Measurements from ENCODE around the gene SLC1A2. TPM values are rescaled to one million over a fixed set of nuclear protein-coding genes. Genes with fewer than 3 reads are reported as not detected.

The SLC1A2 gene
- total and polyA plus RNA-seq, 4 donors = 0.35 to 17.0 (median 1.1) TPM

GRCh38 chr11:35454362-35454761 is 35.0 kb upstream of the SLC1A2 start:
- H3K36me3 ChIP-seq (ENCODE audit: control insufficient read depth in 4 of 4, insufficient read depth in 4 of 4, low read length in 4 of 4) = no peaks in the 10 kb centered on the region
- no peaks in the 10 kb centered on the region for H3K4me1 ChIP-seq (ENCODE audit: control insufficient read depth in 5 of 5, insufficient read depth in 5 of 5, low read length in 5 of 5)
- DNase-seq (no peak), ATAC-seq (ENCODE audit: insufficient read depth, low FRiP score) (no peak)
- H3K27ac ChIP-seq (ENCODE audit: low read depth in 1 of 2, low read length in 1 of 2) = no peak overlapping the region
- no peak overlapping the region for H3K9ac ChIP-seq (ENCODE audit: insufficient read depth in 1 of 2, low read length in 2 of 2)
- no peak overlapping the region for H3K4me3 ChIP-seq
- no peak for TF ChIP-seq CTCF (IDR thresholded peaks at IDR 0.05; ENCODE audit: control extremely low read depth, extremely low read depth)
- peaks cover 0 to 2% (median 0%) of the 10 kb centered on the region in 3 donors for H3K27me3 ChIP-seq (ENCODE audit: control insufficient read depth in 3 of 3, insufficient read depth in 3 of 3, low read length in 2 of 3)
- WGBS, 2 donors = 39 to 66% methylated on average over 1 of the region's 1 CpG
- peaks cover 0 to 7% (median 0%) of the 10 kb centered on the region in 4 donors for H3K9me3 ChIP-seq (ENCODE audit: control insufficient read depth in 4 of 4, insufficient read depth in 3 of 4, low read length in 3 of 4)

GRCh38 chr11:35436581-35437250 is 17.4 kb upstream of the SLC1A2 start:
- no peak overlapping the region for H3K9ac ChIP-seq (ENCODE audit: insufficient read depth in 1 of 2, low read length in 2 of 2)
- H3K36me3 ChIP-seq (ENCODE audit: control insufficient read depth in 4 of 4, insufficient read depth in 4 of 4, low read length in 4 of 4) = no peaks in the 10 kb centered on the region
- no peaks in the 10 kb centered on the region for H3K27me3 ChIP-seq (ENCODE audit: control insufficient read depth in 3 of 3, insufficient read depth in 3 of 3, low read length in 2 of 3)
- no peak for ATAC-seq (ENCODE audit: insufficient read depth, low FRiP score)
- H3K9me3 ChIP-seq (ENCODE audit: control insufficient read depth in 4 of 4, insufficient read depth in 3 of 4, low read length in 3 of 4) = no peaks in the 10 kb centered on the region
- H3K4me1 ChIP-seq (ENCODE audit: control insufficient read depth in 5 of 5, insufficient read depth in 5 of 5, low read length in 5 of 5) = peaks cover 0 to 2% (median 0%) of the 10 kb centered on the region in 5 donors
- TF ChIP-seq CTCF (IDR thresholded peaks at IDR 0.05; ENCODE audit: control extremely low read depth, extremely low read depth) = no peak
- WGBS, 2 donors = 90 to 98% methylated on average over 2 of the region's 2 CpGs
- H3K27ac ChIP-seq (ENCODE audit: low read depth in 1 of 2, low read length in 1 of 2) = no peak overlapping the region
- no peak overlapping the region for H3K4me3 ChIP-seq
- DNase-seq = no peak

- Histone ChIP-seq H3K9me3 (ENCODE audit: control insufficient read depth in 4 of 4, insufficient read depth in 3 of 4, low read length in 3 of 4) (peaks cover 0 to 1% (median 0%) of the 10 kb centered on the region in 4 donors), H3K4me1 (ENCODE audit: control insufficient read depth in 5 of 5, insufficient read depth in 5 of 5, low read length in 5 of 5) (peaks cover 0 to 2% (median 0%) of the 10 kb centered on the region in 5 donors), H3K27me3 (ENCODE audit: control insufficient read depth in 3 of 3, insufficient read depth in 3 of 3, low read length in 2 of 3) (no peaks in the 10 kb centered on the region), H3K9ac (ENCODE audit: insufficient read depth in 1 of 2, low read length in 2 of 2) (no peak overlapping the region), H3K4me3 (no peak overlapping the region), H3K27ac (ENCODE audit: low read depth in 1 of 2, low read length in 1 of 2) (no peak overlapping the region), H3K36me3 (ENCODE audit: control insufficient read depth in 4 of 4, insufficient read depth in 4 of 4, low read length in 4 of 4) (no peaks in the 10 kb centered on the region)
- no peak for TF ChIP-seq CTCF (IDR thresholded peaks at IDR 0.05; ENCODE audit: control extremely low read depth, extremely low read depth)
- 76 to 79% methylated on average over 3 of the region's 3 CpGs for WGBS, 2 donors
- DNase-seq (no peak), ATAC-seq (ENCODE audit: insufficient read depth, low FRiP score) (no peak)
These were observed 14.2 kb upstream of the SLC1A2 start for GRCh38 chr11:35433588-35433987.

Measured in lung (tissue), 12 donors.